Naive thymus-derived CD4-positive, alpha-beta T cell (primary cell): Measurements from ENCODE around the gene EPHA8. TPM values are rescaled to one million over a fixed set of nuclear protein-coding genes. Genes with fewer than 3 reads are reported as not detected.

Source experiments
- ATAC-seq: fragments of 150-1000 bp; cut with Tn5 transposase; 2 replicates; pipeline ENCODE4 v1.10.0; 2021; ENCODE audit warnings: mild to moderate bottlenecking, moderate library complexity
- CTCF ChIA-PET: fragments of 350-600 bp; sonication (Branson Sonifier 250); formaldehyde crosslinking; loops from one replicate; lab custom pipeline; 2021; ENCODE audit warnings: antibody characterized with exemption; lab: Charles Lee
- POLR2A ChIA-PET: fragments of 350-600 bp; sonication (Branson Sonifier 250); formaldehyde crosslinking; loops from one replicate; lab custom pipeline; 2021; ENCODE audit warnings: antibody characterized with exemption, inconsistent platforms; lab: Charles Lee
- DNase-seq, 9 donors: peaks; one replicate each; pipeline versions ENCODE4 v3.0.0 to v3.0.0-alpha.2; 2020 to 2022; ENCODE audit warnings: mixed read lengths in 1 of 9
- H3K27ac ChIP-seq: one replicate; pipeline ENCODE4 v1.7.0; 2013; ENCODE audit warnings: mild to moderate bottlenecking, low read depth, low read length, moderate library complexity
- H3K27me3 ChIP-seq, 2 donors: one replicate each; pipeline ENCODE4 v1.7.0; 2013; ENCODE audit warnings: low read length in 2 of 2, mild to moderate bottlenecking in 2 of 2, moderate library complexity in 2 of 2; ENCODE audit not compliant: control insufficient read depth in 2 of 2, insufficient read depth in 2 of 2
- H3K36me3 ChIP-seq, 3 experiments: 1 replicate in 2 of 3; 2 replicates in 1 of 3; pipeline ENCODE4 v1.7.0; 2013; ENCODE audit warnings: low read length in 3 of 3, mild to moderate bottlenecking in 3 of 3, moderate library complexity in 1 of 3; ENCODE audit not compliant: insufficient read depth in 3 of 3, control insufficient read depth in 2 of 3
- H3K4me1 ChIP-seq, 2 donors: one replicate each; pipeline ENCODE4 v1.7.0; 2013; ENCODE audit warnings: low read length in 2 of 2, mild to moderate bottlenecking in 2 of 2, moderate library complexity in 1 of 2; ENCODE audit not compliant: control insufficient read depth in 2 of 2, insufficient read depth in 2 of 2
- H3K4me3 ChIP-seq: 2 replicates; pipeline ENCODE4 v1.7.0; 2013; ENCODE audit warnings: mild to moderate bottlenecking, low read length
- H3K9me3 ChIP-seq, 3 experiments: 1 replicate in 2 of 3; 2 replicates in 1 of 3; pipeline ENCODE4 v1.7.0; 2013; ENCODE audit warnings: low read length in 3 of 3; ENCODE audit not compliant: control insufficient read depth in 2 of 3
- H3K27ac Mint-ChIP-seq, 9 donors: one replicate each; pipeline ENCODE4 v1.8.0; 2020 to 2022; ENCODE audit warnings: mixed read lengths in 9 of 9, mild to moderate bottlenecking in 8 of 9, moderate library complexity in 5 of 9, inconsistent platforms in 2 of 9
- H3K27me3 Mint-ChIP-seq, 5 donors: one replicate each; pipeline ENCODE4 v1.8.0; 2021 to 2022; ENCODE audit warnings: mixed read lengths in 5 of 5, mild to moderate bottlenecking in 1 of 5
- H3K36me3 Mint-ChIP-seq, 5 donors: one replicate each; pipeline ENCODE4 v1.8.0; 2020 to 2022; ENCODE audit warnings: mixed read lengths in 5 of 5, mild to moderate bottlenecking in 3 of 5, inconsistent platforms in 1 of 5
- H3K4me1 Mint-ChIP-seq, 7 donors: one replicate each; pipeline ENCODE4 v1.8.0; 2020 to 2022; ENCODE audit warnings: mixed read lengths in 7 of 7, mild to moderate bottlenecking in 3 of 7, inconsistent platforms in 1 of 7
- H3K4me3 Mint-ChIP-seq, 10 donors: one replicate each; pipeline ENCODE4 v1.8.0; 2020 to 2022; ENCODE audit warnings: mild to moderate bottlenecking in 10 of 10, mixed read lengths in 10 of 10, moderate library complexity in 6 of 10, inconsistent platforms in 2 of 10
- H3K9me3 Mint-ChIP-seq, 11 donors: one replicate each; pipeline ENCODE4 v1.8.0; 2020 to 2022; ENCODE audit warnings: mixed read lengths in 11 of 11, mild to moderate bottlenecking in 4 of 11, inconsistent platforms in 1 of 11, moderate library complexity in 1 of 11
- intact Hi-C, 2 donors: fragments of 100-400 bp; cut with micrococcal nuclease; formaldehyde crosslinking; loops; one replicate each; pipeline ENCODE4 v1.15.1; 2023
- polyA plus RNA-seq, 2 donors: library from polyadenylated mRNA; unstranded; fragments of 300-500 nt; fragmentation: Illumina TruSeq; gene quantifications; one replicate each; pipeline ENCODE4 v1.2.3, GENCODE V29; 2021
- total RNA-seq, 6 experiments: library from RNA in 5 of 6; stranded (reverse) in 5 of 6; gene quantifications; 1 replicate in 5 of 6; 2 replicates in 1 of 6; pipeline ENCODE4 v1.2.3 and lab custom pipeline; 2021 to 2026

Gene EPHA8
- total and polyA plus RNA-seq, 7 experiments from 2014 or later = not detected

DNA sequence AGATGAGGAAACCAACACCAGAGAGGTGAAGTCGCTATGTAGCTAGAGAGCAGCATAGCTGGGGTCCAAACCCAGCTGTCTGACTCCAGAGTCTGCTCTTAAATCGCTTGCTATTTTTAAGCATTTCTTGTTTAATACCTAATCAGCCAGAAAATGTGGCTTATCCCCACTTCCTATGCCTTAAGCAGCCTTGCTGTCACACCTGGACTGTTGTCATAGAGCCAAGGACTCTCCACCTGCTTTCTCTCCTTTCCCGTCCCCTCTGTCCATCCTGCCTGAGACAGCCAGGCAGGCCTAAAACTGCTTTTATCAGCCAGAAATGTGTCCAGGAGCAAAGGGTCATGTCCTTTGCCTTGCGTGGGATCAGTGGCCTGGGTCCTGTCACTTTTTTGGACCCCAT is 28.3 kb upstream of the EPHA8 start:
- Mint-ChIP-seq H3K4me3 (no peak overlapping the region), H3K4me1 (peaks cover 5 to 20% (median 15%) of the 10 kb centered on the region in 7 donors), H3K27me3 (no peaks in the 10 kb centered on the region), H3K27ac (no peak overlapping the region), H3K36me3 (peaks cover 0 to 13% (median 0%) of the 10 kb centered on the region in 5 donors), H3K9me3 (no peaks in the 10 kb centered on the region)
- no peaks in the 10 kb centered on the region for H3K9me3 ChIP-seq
- peaks cover 0 to 15% (median 0%) of the 10 kb centered on the region in 3 experiments for H3K36me3 ChIP-seq
- ChIA-PET CTCF (no interaction called here), POLR2A (no interaction called here)
- intact Hi-C loops = no loop called here
- ATAC-seq = no peak
- H3K27me3 ChIP-seq = no peaks in the 10 kb centered on the region
- H3K27ac ChIP-seq = no peak overlapping the region
- no peak overlapping the region for H3K4me3 ChIP-seq
- DNase-seq = no peak
- H3K4me1 ChIP-seq = peaks cover 0 to 11% of the 10 kb centered on the region in 2 donors

- Histone ChIP-seq H3K9me3 (no peaks in the 10 kb centered on the region), H3K4me1 (peaks cover 0 to 11% of the 10 kb centered on the region in 2 donors), H3K4me3 (no peak overlapping the region), H3K27me3 (no peaks in the 10 kb centered on the region), H3K27ac (no peak overlapping the region), H3K36me3 (peaks cover 0 to 15% (median 0%) of the 10 kb centered on the region in 3 experiments)
- Mint-ChIP-seq H3K27me3 (no peaks in the 10 kb centered on the region), H3K9me3 (no peaks in the 10 kb centered on the region), H3K36me3 (peaks cover 0 to 9% (median 0%) of the 10 kb centered on the region in 5 donors), H3K27ac (no peak overlapping the region), H3K4me3 (no peak overlapping the region), H3K4me1 (peaks cover 7 to 22% (median 16%) of the 10 kb centered on the region in 7 donors)
- ChIA-PET CTCF (no interaction called here), POLR2A (no interaction called here)
- intact Hi-C loops = no loop called here
- ATAC-seq (no peak), DNase-seq (no peak)
Observed at GRCh38 chr1:22535399-22535798, 27.9 kb upstream of the EPHA8 start.

GRCh38 chr1:22536506-22536905 is 26.8 kb upstream of the EPHA8 start:
- CTCF ChIA-PET = no interaction called here
- no peak overlapping the region for H3K27ac ChIP-seq
- H3K4me3 ChIP-seq = no peak overlapping the region
- ATAC-seq (no peak), DNase-seq (no peak)
- H3K9me3 ChIP-seq = no peaks in the 10 kb centered on the region
- intact Hi-C loops = no loop called here
- Mint-ChIP-seq H3K27me3 (no peaks in the 10 kb centered on the region), H3K36me3 (peaks cover 0 to 9% (median 0%) of the 10 kb centered on the region in 5 donors), H3K27ac (no peak overlapping the region), H3K4me1 (peaks cover 7 to 22% (median 17%) of the 10 kb centered on the region in 7 donors), H3K9me3 (no peaks in the 10 kb centered on the region), H3K4me3 (no peak overlapping the region)
- no peaks in the 10 kb centered on the region for H3K27me3 ChIP-seq
- peaks cover 0 to 14% (median 0%) of the 10 kb centered on the region in 3 experiments for H3K36me3 ChIP-seq
- POLR2A ChIA-PET = no interaction called here
- peaks cover 0 to 11% of the 10 kb centered on the region in 2 donors for H3K4me1 ChIP-seq

- intact Hi-C loops = no loop called here
- ATAC-seq = no peak
- Histone ChIP-seq H3K4me1 (peaks cover 0 to 11% of the 10 kb centered on the region in 2 donors), H3K36me3 (peaks cover 0 to 6% (median 0%) of the 10 kb centered on the region in 3 experiments), H3K27me3 (no peaks in the 10 kb centered on the region), H3K9me3 (no peaks in the 10 kb centered on the region), H3K4me3 (no peak overlapping the region), H3K27ac (no peak overlapping the region)
- POLR2A ChIA-PET = no interaction called here
- H3K4me3 Mint-ChIP-seq = no peak overlapping the region
- no peak for DNase-seq
- H3K36me3 Mint-ChIP-seq = peaks cover 0 to 4% (median 0%) of the 10 kb centered on the region in 5 donors
- CTCF ChIA-PET = no interaction called here
- peaks cover 7 to 22% (median 17%) of the 10 kb centered on the region in 7 donors for H3K4me1 Mint-ChIP-seq
- no peaks in the 10 kb centered on the region for H3K9me3 Mint-ChIP-seq
- no peaks in the 10 kb centered on the region for H3K27me3 Mint-ChIP-seq
- H3K27ac Mint-ChIP-seq = no peak overlapping the region
Observed at GRCh38 chr1:22537441-22538139, 25.7 kb upstream of the EPHA8 start.

GRCh38 chr1:22539510-22540118 is 23.7 kb upstream of the EPHA8 start:
- H3K27me3 ChIP-seq = no peaks in the 10 kb centered on the region
- peak overlapping the region in 7 of 10 donors; percentile 32 to 73 (median 51) for H3K4me3 Mint-ChIP-seq
- no peaks in the 10 kb centered on the region for H3K27me3 Mint-ChIP-seq
- no peaks in the 10 kb centered on the region for H3K36me3 ChIP-seq
- H3K9me3 ChIP-seq = no peaks in the 10 kb centered on the region
- peaks cover 7 to 22% (median 17%) of the 10 kb centered on the region in 7 donors for H3K4me1 Mint-ChIP-seq
- peaks cover 0 to 11% of the 10 kb centered on the region in 2 donors for H3K4me1 ChIP-seq
- no peak overlapping the region for H3K27ac ChIP-seq
- H3K27ac Mint-ChIP-seq = peak overlapping the region in 2 of 9 donors; percentile 36 to 71
- no peak overlapping the region for H3K4me3 ChIP-seq
- DNase-seq (peak in 1 of 9 donors; percentile 3), ATAC-seq (no peak)
- ChIA-PET POLR2A (interaction anchor here (0.7 kb wide), 1 partner anchor 408 kb away, joined by 3 read pairs; no protein-coding TSS in a partner anchor), CTCF (interaction anchor here (0.6 kb wide), 1 partner anchor 173 kb away, joined by 8 read pairs; no protein-coding TSS in a partner anchor)
- peaks cover 0 to 2% (median 0%) of the 10 kb centered on the region in 11 donors for H3K9me3 Mint-ChIP-seq
- intact Hi-C loops = no loop called here
- peaks cover 0 to 4% (median 0%) of the 10 kb centered on the region in 5 donors for H3K36me3 Mint-ChIP-seq

DNA sequence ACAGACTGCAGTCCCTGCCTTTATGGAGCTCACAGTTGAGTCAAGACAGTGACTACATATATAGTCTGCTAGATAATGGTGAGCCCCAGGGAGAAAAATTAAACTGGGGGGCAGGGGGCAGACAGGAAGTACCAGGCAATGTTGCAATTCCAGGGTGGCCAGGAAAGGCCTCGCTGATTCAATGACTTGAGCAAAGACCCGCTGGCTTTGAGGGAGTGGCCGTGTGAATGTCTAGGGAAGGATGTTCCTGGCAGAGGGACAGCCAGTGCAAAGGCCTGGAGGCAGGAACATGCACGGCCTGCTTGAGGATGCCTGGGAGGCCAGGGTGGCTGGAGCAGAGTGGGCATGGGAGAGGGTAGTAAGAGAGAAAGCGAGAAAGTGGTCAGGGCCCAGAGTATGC is 23.0 kb upstream of the EPHA8 start:
- CTCF ChIA-PET = interaction anchor here (0.6 kb wide), 1 partner anchor 174 kb away, joined by 8 read pairs; no protein-coding TSS in a partner anchor
- H3K27me3 ChIP-seq = no peaks in the 10 kb centered on the region
- peaks cover 0 to 11% of the 10 kb centered on the region in 2 donors for H3K4me1 ChIP-seq
- H3K9me3 ChIP-seq = no peaks in the 10 kb centered on the region
- POLR2A ChIA-PET = no interaction called here
- DNase-seq = no peak
- peaks cover 0 to 2% (median 0%) of the 10 kb centered on the region in 11 donors for H3K9me3 Mint-ChIP-seq
- no peak overlapping the region for H3K4me3 ChIP-seq
- intact Hi-C loops = no loop called here
- peaks cover 0 to 2% (median 2%) of the 10 kb centered on the region in 5 donors for H3K27me3 Mint-ChIP-seq
- H3K27ac Mint-ChIP-seq = no peak overlapping the region
- no peak overlapping the region for H3K27ac ChIP-seq
- H3K4me3 Mint-ChIP-seq = no peak overlapping the region
- H3K4me1 Mint-ChIP-seq = peaks cover 7 to 22% (median 17%) of the 10 kb centered on the region in 7 donors
- H3K36me3 Mint-ChIP-seq = peaks cover 0 to 4% (median 0%) of the 10 kb centered on the region in 5 donors
- H3K36me3 ChIP-seq = no peaks in the 10 kb centered on the region
- ATAC-seq = no peak
